Common myeloid progenitor, CD34-positive (primary cell): ENCODE measurements around the gene TRPM2.
A peak's percentile ranks its signal among the peaks of the same experiment; 100 is the strongest.

Experiments used
- CTCF ChIA-PET: fragments of 350-600 bp; sonication (Branson Sonifier 250); formaldehyde crosslinking; loops from one replicate; lab custom pipeline; 2021; ENCODE audit warnings: antibody characterized with exemption; lab: Charles Lee
- POLR2A ChIA-PET: fragments of 350-600 bp; sonication (Branson Sonifier 250); formaldehyde crosslinking; loops from one replicate; lab custom pipeline; 2021; ENCODE audit warnings: antibody characterized with exemption; lab: Charles Lee
- DNase-seq, 3 donors: peaks; one replicate each; pipeline versions ENCODE4 v3.0.0 to v3.0.0-alpha.2; 2013
- H3K27ac ChIP-seq, 2 experiments: 1 replicate in 1 of 2; 2 replicates in 1 of 2; pipeline ENCODE4 v1.7.0; 2013; ENCODE audit warnings: inconsistent platforms in 2 of 2, low read length in 2 of 2, mild to moderate bottlenecking in 2 of 2, low read depth in 1 of 2, moderate library complexity in 1 of 2; ENCODE audit not compliant: severe bottlenecking in 2 of 2, insufficient read depth in 1 of 2, poor library complexity in 1 of 2
- H3K27me3 ChIP-seq, 5 experiments: replicated peaks in 2 of 5; 1 replicate in 3 of 5; 2 replicates in 2 of 5; pipeline versions ENCODE4 v1.6.1 to v1.7.0; 2013; ENCODE audit warnings: low read length in 4 of 5, mild to moderate bottlenecking in 2 of 5, moderate library complexity in 2 of 5, inconsistent platforms in 1 of 5; ENCODE audit not compliant: insufficient read depth in 5 of 5, control insufficient read depth in 4 of 5
- H3K36me3 ChIP-seq, 4 experiments: 1 replicate in 2 of 4; 2 replicates in 2 of 4; pipeline versions ENCODE4 v1.6.1 to v1.7.0; 2013; ENCODE audit warnings: low read length in 3 of 4, control low read depth in 1 of 4, mild to moderate bottlenecking in 1 of 4; ENCODE audit not compliant: control insufficient read depth in 4 of 4, insufficient read depth in 4 of 4
- H3K4me1 ChIP-seq, 4 experiments: 1 replicate in 3 of 4; 2 replicates in 1 of 4; pipeline versions ENCODE4 v1.6.1 to v1.7.1; 2013; ENCODE audit warnings: low read length in 3 of 4, mild to moderate bottlenecking in 3 of 4, control low read depth in 1 of 4, inconsistent platforms in 1 of 4, moderate library complexity in 1 of 4; ENCODE audit not compliant: control insufficient read depth in 4 of 4, insufficient read depth in 4 of 4; ENCODE audit errors: control extremely low read depth in 1 of 4
- H3K4me3 ChIP-seq, 7 experiments: 1 replicate in 4 of 7; 2 replicates in 3 of 7; pipeline versions ENCODE4 v1.5.1 to v1.7.0; 2013; ENCODE audit warnings: mild to moderate bottlenecking in 7 of 7, low read length in 6 of 7, moderate library complexity in 6 of 7, inconsistent platforms in 2 of 7, low read depth in 2 of 7, control low read depth in 1 of 7; ENCODE audit not compliant: insufficient read depth in 4 of 7, control insufficient read depth in 1 of 7; ENCODE audit errors: extremely low read depth in 1 of 7
- H3K9me3 ChIP-seq, 5 experiments: 1 replicate in 4 of 5; 2 replicates in 1 of 5; pipeline versions ENCODE4 v1.6.1 to v1.7.1; 2013; ENCODE audit warnings: low read length in 4 of 5, mild to moderate bottlenecking in 2 of 5, inconsistent platforms in 1 of 5, low read depth in 1 of 5, moderate library complexity in 1 of 5; ENCODE audit not compliant: control insufficient read depth in 4 of 5, insufficient read depth in 2 of 5; ENCODE audit errors: control extremely low read depth in 1 of 5
- WGBS: methylation state at CpG from one replicate; pipeline ENCODE4 v1.1.5; 2013; ENCODE audit not compliant: insufficient coverage; 5-methylcytosine and 5-hydroxymethylcytosine counted together

The TRPM2 gene

DNA sequence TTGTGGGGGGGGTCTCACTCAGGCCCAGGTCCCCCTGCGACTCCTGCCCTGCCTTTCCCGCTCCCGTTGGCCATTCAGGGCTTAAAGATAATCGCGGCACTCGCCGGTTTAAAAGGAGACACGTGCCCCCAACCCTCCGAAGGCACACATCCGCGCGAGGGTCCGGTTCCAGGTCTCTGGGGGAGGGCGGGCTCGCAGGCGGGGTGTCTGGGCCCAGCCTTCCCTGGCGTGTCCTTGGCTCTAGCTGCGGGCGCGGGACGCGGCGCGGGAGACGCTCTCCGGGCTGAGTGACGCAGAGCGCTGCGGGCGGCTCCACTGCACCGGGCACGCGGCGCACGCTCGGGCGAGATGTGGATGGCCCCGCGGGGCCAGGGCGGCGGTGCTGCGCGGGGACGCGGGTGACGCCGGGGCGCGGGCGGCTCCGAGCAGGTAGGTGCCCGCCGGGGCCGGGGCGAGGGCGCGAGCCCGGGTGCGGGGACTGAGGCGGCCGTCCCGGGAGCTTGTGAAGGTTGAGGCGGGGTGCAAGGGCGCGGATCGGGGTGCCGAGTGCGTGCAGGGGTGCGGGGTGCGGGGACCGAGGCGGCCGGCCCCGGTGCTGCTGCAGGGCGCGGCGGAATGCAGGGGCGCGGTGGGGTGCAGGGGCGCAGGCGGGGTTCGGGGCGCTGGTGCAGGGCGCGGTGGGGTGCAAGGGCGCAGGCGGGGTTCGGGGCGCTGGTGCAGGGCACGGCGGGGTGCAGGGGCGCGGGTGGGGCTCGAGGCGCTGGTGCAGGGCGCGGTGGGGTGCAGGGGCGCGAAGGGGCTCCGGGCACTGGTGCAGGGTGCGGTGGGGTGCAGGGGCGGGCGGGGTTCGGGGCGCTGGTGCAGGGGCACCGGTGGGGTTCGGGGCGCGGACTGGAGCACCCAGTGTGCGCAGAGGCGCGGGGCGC is 3.3 kb upstream of the TRPM2 start:
- H3K9me3 ChIP-seq, result no peaks in the 10 kb centered on the region
- ChIA-PET CTCF (no interaction called here), POLR2A (no interaction called here)
- peaks cover 0 to 28% (median 8%) of the 10 kb centered on the region in 5 experiments for H3K27me3 ChIP-seq
- DNase-seq, result peak in 2 of 3 donors; percentile 49 to 57
- H3K4me1 ChIP-seq, result peaks cover 0 to 60% (median 41%) of the 10 kb centered on the region in 4 experiments
- H3K36me3 ChIP-seq, result no peaks in the 10 kb centered on the region
- H3K27ac ChIP-seq, result no peak overlapping the region
- WGBS, result 9% methylated on average over 90 of the region's 113 CpGs
- H3K4me3 ChIP-seq, result peak overlapping the region in 1 of 7 experiments; percentile 16

DNA sequence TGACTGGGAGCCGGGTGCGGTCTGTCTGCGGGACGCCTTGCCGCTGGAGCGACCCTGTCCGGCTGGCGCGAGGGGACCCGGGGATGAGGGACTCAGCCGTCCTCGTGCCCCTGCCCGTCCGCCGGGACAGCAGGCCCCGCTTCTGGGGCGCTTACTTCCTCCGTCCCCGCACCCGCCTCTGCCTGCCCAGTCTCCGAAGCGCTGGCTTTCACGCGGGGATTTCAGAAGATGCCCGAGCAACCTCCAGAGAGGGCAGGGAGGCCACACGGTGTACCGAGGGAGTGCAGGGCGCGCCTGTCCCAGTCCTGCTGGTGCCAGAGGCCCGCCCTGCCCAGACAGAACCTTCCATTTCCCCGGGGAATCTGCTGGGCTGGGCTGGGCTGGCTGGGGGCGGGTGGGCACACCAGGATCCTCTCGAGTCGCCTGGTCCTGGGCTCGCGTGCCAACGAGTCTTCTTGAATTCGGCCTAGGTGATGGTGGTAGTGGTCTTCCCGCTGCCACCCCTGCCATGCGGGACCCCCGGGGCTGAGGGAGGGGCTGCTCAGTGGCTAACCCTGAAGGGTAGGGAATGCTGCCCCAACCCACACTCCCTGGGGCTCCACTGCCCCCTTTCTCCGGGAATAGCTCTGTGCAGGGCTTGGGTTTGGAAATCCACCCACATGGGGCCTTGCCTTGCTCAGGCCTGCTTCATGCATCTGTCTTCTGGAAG is 2.5 kb upstream of the TRPM2 start:
- peaks cover 0 to 63% (median 43%) of the 10 kb centered on the region in 4 experiments for H3K4me1 ChIP-seq
- H3K27me3 ChIP-seq, result peaks cover 0 to 28% (median 8%) of the 10 kb centered on the region in 5 experiments
- POLR2A ChIA-PET, result no interaction called here
- peak in 1 of 3 donors; percentile 22 for DNase-seq
- CTCF ChIA-PET, result no interaction called here
- H3K4me3 ChIP-seq, result no peak overlapping the region
- H3K27ac ChIP-seq, result no peak overlapping the region
- no peaks in the 10 kb centered on the region for H3K9me3 ChIP-seq
- no peaks in the 10 kb centered on the region for H3K36me3 ChIP-seq
- 30% methylated on average over 42 of the region's 42 CpGs for WGBS

DNA sequence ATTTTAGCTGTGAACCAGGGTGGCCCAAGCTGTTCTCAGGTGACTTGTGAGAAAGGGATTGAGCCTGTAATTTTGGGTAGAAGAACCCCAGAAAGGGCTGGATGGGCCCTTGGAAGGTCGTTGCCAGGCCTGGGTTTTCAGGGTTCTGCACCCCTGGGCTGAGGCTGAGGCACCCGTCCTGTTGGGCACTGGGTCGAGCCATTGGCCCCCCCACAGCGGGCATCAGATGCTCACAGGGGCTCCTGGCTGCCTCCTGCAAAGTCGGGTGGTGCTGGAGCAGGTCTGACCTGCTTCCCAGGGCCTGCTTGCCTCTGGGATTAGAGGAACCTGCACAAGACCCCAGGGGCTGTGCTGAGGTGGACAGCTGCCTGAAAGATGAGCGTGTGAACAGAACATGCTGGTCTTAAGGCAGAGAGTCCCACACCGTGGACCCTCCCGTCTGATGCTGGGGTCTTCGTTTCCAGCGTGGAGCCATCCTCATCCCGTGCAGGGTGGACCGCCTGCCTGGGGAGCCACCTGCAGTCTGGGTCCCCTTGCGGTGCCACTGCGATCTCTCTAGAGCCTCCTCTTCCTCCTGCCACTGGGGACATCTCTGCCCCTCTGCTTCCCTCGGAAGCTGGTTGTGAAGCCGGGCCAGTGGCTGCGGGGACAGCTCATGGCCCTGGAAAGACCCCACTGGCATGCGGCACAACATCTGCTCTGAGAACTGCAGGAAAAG is 1.7 kb upstream of the TRPM2 start:
- ChIA-PET POLR2A (no interaction called here), CTCF (interaction anchor here (1.6 kb wide), 1 partner anchor 9 kb away, joined by 4 read pairs; no protein-coding TSS in a partner anchor)
- Histone ChIP-seq H3K36me3 (no peaks in the 10 kb centered on the region), H3K4me1 (peaks cover 0 to 70% (median 48%) of the 10 kb centered on the region in 4 experiments), H3K27ac (no peak overlapping the region), H3K9me3 (no peaks in the 10 kb centered on the region), H3K4me3 (no peak overlapping the region), H3K27me3 (peaks cover 0 to 28% (median 8%) of the 10 kb centered on the region in 5 experiments)
- WGBS, result over 99% methylated on average over 15 of the region's 18 CpGs
- no peak for DNase-seq

DNA sequence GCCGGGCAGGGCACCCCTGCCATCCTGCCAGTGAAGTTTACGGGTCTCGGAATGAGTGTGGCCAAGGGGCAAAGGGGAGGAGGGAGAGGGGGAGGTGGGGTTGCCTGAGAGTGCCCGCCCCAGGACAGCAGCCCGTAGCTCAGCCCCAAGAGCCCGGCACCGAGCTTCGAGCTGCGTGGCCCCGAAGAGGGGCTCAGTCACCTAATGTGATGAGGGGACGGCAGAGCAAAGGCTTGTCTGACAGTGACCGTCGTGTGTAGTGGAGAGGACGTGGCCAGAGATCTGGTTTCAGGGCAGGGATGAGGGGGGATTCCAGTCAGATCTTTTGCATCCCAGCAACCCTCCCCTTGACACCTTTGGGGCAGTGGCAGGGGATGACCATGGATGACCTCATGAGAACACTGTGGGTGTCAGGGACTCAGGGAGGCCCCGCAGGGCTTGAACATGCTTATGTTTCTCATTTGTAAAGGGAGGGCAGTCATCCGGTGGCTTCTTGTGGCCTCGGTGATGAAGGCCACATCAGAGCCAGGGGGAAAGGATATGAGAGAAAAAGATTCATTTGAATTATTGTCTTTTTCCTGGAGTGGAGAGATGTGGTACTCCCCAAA is 1.1 kb upstream of the TRPM2 start:
- no peaks in the 10 kb centered on the region for H3K9me3 ChIP-seq
- peaks cover 0 to 74% (median 48%) of the 10 kb centered on the region in 4 experiments for H3K4me1 ChIP-seq
- ChIA-PET POLR2A (no interaction called here), CTCF (interaction anchor here (1.6 to 1.9 kb wide), 2 partner anchors 8 to 10 kb away, joined by 4 to 9 read pairs; no protein-coding TSS in a partner anchor)
- DNase-seq, result no peak
- peaks cover 0 to 3% (median 0%) of the 10 kb centered on the region in 4 experiments for H3K36me3 ChIP-seq
- H3K27ac ChIP-seq, result no peak overlapping the region
- peak overlapping the region in 1 of 7 experiments; percentile 21 for H3K4me3 ChIP-seq
- peaks cover 0 to 28% (median 8%) of the 10 kb centered on the region in 5 experiments for H3K27me3 ChIP-seq
- WGBS, result 73% methylated on average over 7 of the region's 17 CpGs

DNA sequence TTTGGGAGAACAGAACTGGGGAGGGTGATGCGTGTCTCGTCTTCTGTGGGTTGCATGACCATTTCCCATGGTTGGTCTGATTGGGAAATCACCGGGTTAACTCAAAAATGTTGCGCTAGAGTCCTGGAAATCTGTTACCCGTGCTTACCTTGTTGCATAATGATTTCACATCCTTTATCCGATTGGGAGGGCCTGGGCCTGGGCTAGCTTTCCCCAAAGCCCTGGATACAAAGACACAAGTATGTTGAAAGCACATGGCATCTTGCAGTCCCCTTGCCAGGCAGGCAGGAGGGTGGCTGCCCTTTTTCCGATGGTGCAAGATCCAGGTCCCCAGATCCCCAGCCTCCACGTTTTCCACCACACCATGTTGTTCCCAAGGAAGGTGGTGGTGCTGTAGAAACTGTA is 582 bp downstream of the TRPM2 start:
- WGBS, result 79% methylated on average over 7 of the region's 8 CpGs
- Histone ChIP-seq H3K4me3 (peak overlapping the region in 2 of 7 experiments; percentile 34 to 55), H3K9me3 (no peaks in the 10 kb centered on the region), H3K4me1 (peaks cover 0 to 63% (median 48%) of the 10 kb centered on the region in 4 experiments), H3K27me3 (peaks cover 0 to 25% (median 4%) of the 10 kb centered on the region in 5 experiments), H3K36me3 (peaks cover 0 to 5% (median 1%) of the 10 kb centered on the region in 4 experiments), H3K27ac (no peak overlapping the region)
- DNase-seq, result peak in 2 of 3 donors; percentile 26 to 37
- CTCF ChIA-PET, result interaction anchor here (1.2 to 1.9 kb wide), 3 partner anchors 12 to 123 kb away, joined by 3 to 9 read pairs (median 4); no protein-coding TSS in a partner anchor
- POLR2A ChIA-PET, result no interaction called here
